Stromal cell of bone marrow (primary cell): ENCODE data around the gene DGKE.

Experiments used
- DNase-seq: peaks from one replicate; pipeline ENCODE4 v3.0.0-alpha.2; 2012; ENCODE audit warnings: low read depth

DGKE gene

GRCh38 chr17:56849131-56849530, 15.2 kb downstream of the DGKE start:
- DNase-seq: no peak

- DNase-seq: no peak
These were observed 16.6 kb downstream of the DGKE start for GRCh38 chr17:56850591-56850990.

- DNase-seq: no peak
These were observed 17.1 kb downstream of the DGKE start for GRCh38 chr17:56851008-56851407.

GRCh38 chr17:56861899-56862298, 27.9 kb downstream of the DGKE start:
- DNase-seq: no peak

- DNase-seq: no peak
These were observed 30.0 kb downstream of the DGKE start for GRCh38 chr17:56863974-56864373.

GRCh38 chr17:56866076-56866475, 32.1 kb downstream of the DGKE start:
- no peak for DNase-seq

GRCh38 chr17:56866496-56866895, 32.5 kb downstream of the DGKE start:
- no peak for DNase-seq

- DNase-seq: no peak
These were observed 34.0 kb downstream of the DGKE start for GRCh38 chr17:56867948-56868376.

- no peak for DNase-seq
These were observed 34.8 kb downstream of the DGKE start for GRCh38 chr17:56868716-56869115.

GRCh38 chr17:56870081-56870651, 36.2 kb downstream of the DGKE start:
- no peak for DNase-seq

- DNase-seq: no peak
These were observed 42.8 kb downstream of the DGKE start for GRCh38 chr17:56876766-56877179.

- DNase-seq: no peak
These were observed 45.3 kb downstream of the DGKE start for GRCh38 chr17:56879280-56879679.

- DNase-seq: no peak
These were observed 46.2 kb downstream of the DGKE start for GRCh38 chr17:56880133-56880532.

- no peak for DNase-seq
These were observed 46.6 kb downstream of the DGKE start for GRCh38 chr17:56880571-56880970.

- DNase-seq: no peak
These were observed 47.8 kb downstream of the DGKE start for GRCh38 chr17:56881685-56882295.

GRCh38 chr17:56883616-56884015, 49.7 kb downstream of the DGKE start:
- DNase-seq: no peak

- no peak for DNase-seq
These were observed 50.7 kb downstream of the DGKE start for GRCh38 chr17:56884483-56885311.

GRCh38 chr17:56885312-56885657, 51.3 kb downstream of the DGKE start:
- DNase-seq: no peak

- DNase-seq: no peak
These were observed 52.4 kb downstream of the DGKE start for GRCh38 chr17:56886288-56886731.

- no peak for DNase-seq
These were observed 53.2 kb downstream of the DGKE start for GRCh38 chr17:56887105-56887504.

- DNase-seq: no peak
These were observed 53.9 kb downstream of the DGKE start for GRCh38 chr17:56887552-56888467.

- no peak for DNase-seq
These were observed 56.4 kb downstream of the DGKE start for GRCh38 chr17:56890390-56890789.
